Activated B cell treated with CpG ODN at 0.5 μM for 24 hours (primary cell): Measurements from ENCODE around the gene RPL5. TPM values are rescaled to one million over a fixed set of nuclear protein-coding genes. Genes with fewer than 3 reads are reported as not detected.

Experiments used
- ATAC-seq: fragments of 200-7000 bp; cut with Tn5 transposase; one replicate; pipeline ENCODE4 v1.10.0; 2021; ENCODE audit warnings: low read depth, mild to moderate bottlenecking, moderate library complexity
- CTCF ChIA-PET: fragments of 350-600 bp; sonication (Branson Sonifier 250); formaldehyde crosslinking; loops from one replicate; lab custom pipeline; 2021; ENCODE audit warnings: antibody characterized with exemption; lab: Charles Lee
- POLR2A ChIA-PET: fragments of 350-600 bp; sonication (Branson Sonifier 250); formaldehyde crosslinking; loops from one replicate; lab custom pipeline; 2021; ENCODE audit warnings: antibody characterized with exemption; lab: Charles Lee
- DNase-seq: peaks from one replicate; pipeline ENCODE4 v3.0.0; 2022
- H3K27ac Mint-ChIP-seq: one replicate; pipeline ENCODE4 v1.8.0; 2020; ENCODE audit warnings: mixed read lengths
- H3K27me3 Mint-ChIP-seq: one replicate; pipeline ENCODE4 v1.8.0; 2021; ENCODE audit warnings: mixed read lengths
- H3K36me3 Mint-ChIP-seq: one replicate; pipeline ENCODE4 v1.8.0; 2021; ENCODE audit warnings: low read depth, mixed read lengths
- H3K4me1 Mint-ChIP-seq: one replicate; pipeline ENCODE4 v1.8.0; 2021; ENCODE audit warnings: mixed read lengths
- H3K4me3 Mint-ChIP-seq: one replicate; pipeline ENCODE4 v1.8.0; 2020; ENCODE audit warnings: mild to moderate bottlenecking, mixed read lengths
- H3K9me3 Mint-ChIP-seq: one replicate; pipeline ENCODE4 v1.8.0; 2020; ENCODE audit warnings: mixed read lengths
- intact Hi-C: fragments of 100-400 bp; cut with micrococcal nuclease; formaldehyde crosslinking; loops from one replicate; pipeline ENCODE4 v1.15.1; 2024
- total RNA-seq: library from RNA; stranded (reverse); gene quantifications from 2 replicates; pipeline ENCODE4 v1.2.3, GENCODE V29; 2022
- TF ChIP-seq, protein P1 (sequence below): fragments of 200-600 bp; IDR thresholded peaks from one replicate; pipeline ENCODE4 v1.8.0; 2022; ENCODE audit warnings: antibody characterized with exemption, mild to moderate bottlenecking

Gene RPL5
- total RNA-seq, 1 donor from 2014 or later, result 1,685 TPM

DNA sequence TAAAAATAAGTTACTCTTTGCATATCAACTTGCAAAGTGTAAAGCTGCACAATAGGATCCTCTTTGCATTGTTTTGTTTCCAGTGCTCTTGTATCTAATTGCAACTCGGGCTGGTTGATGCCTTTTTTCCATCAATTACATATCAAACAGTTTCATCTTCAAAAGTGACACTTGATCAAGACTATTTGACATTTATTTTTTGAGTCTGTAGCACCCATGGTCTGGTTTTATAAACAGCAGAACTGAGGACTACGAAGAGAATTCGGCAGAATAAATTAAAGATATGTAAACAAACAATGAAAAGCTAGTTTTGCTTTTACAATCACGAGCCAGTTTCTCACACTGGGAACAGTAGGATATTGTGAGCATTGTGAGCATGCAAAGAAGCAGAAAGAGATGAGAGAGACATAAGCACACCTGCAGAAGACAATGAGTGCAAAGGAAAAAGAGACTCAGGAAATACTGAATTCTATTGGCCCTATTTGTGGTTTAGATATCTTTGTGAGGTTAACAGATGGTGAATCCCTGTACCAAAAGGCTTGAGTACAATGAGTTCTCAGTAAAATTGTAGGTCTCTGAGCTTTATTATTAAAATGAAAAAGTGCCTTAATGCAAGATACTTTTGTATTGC is 45.4 kb downstream of the RPL5 start:
- H3K4me3 Mint-ChIP-seq, result no peak overlapping the region

DNA sequence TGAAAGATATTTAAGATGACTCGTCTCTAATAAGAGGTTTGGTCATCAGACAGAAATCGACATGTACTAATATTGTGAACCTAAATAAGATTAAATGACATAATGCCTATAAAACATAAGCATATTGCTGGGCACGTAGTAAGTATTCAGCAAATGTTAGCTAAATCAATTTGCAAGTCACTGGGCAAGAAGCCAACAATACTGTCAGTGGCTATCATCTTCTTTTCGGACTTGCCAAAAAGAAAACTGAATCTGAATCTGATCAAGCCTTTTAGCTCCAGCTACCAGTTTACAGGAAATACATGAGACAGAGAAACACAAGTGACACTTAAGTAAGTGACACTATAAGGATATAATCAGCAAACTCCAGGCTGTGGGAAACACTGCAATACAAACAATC is 46.0 kb downstream of the RPL5 start:
- no peak for DNase-seq
- H3K9me3 Mint-ChIP-seq, result no peaks in the 10 kb centered on the region
- peaks cover 32% of the 10 kb centered on the region for H3K4me1 Mint-ChIP-seq
- H3K27me3 Mint-ChIP-seq, result no peaks in the 10 kb centered on the region
- peaks cover 33% of the 10 kb centered on the region for H3K36me3 Mint-ChIP-seq
- POLR2A ChIA-PET, result interaction anchor here (1.0 kb wide), 1 partner anchor 81 kb away, joined by 3 read pairs; no protein-coding TSS in a partner anchor
- TF ChIP-seq, protein P1, sequence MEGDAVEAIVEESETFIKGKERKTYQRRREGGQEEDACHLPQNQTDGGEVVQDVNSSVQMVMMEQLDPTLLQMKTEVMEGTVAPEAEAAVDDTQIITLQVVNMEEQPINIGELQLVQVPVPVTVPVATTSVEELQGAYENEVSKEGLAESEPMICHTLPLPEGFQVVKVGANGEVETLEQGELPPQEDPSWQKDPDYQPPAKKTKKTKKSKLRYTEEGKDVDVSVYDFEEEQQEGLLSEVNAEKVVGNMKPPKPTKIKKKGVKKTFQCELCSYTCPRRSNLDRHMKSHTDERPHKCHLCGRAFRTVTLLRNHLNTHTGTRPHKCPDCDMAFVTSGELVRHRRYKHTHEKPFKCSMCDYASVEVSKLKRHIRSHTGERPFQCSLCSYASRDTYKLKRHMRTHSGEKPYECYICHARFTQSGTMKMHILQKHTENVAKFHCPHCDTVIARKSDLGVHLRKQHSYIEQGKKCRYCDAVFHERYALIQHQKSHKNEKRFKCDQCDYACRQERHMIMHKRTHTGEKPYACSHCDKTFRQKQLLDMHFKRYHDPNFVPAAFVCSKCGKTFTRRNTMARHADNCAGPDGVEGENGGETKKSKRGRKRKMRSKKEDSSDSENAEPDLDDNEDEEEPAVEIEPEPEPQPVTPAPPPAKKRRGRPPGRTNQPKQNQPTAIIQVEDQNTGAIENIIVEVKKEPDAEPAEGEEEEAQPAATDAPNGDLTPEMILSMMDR, result no peak
- CTCF ChIA-PET, result interaction anchor here (0.7 to 2.1 kb wide), 2 partner anchors 19 to 61 kb away, joined by 3 to 7 read pairs; no protein-coding TSS in a partner anchor
- H3K27ac Mint-ChIP-seq, result no peak overlapping the region
- no peak for ATAC-seq
- H3K4me3 Mint-ChIP-seq, result no peak overlapping the region
- intact Hi-C loops, result loop anchor here (2.0 to 5.0 kb wide), 2 partner anchors 13 to 35 kb away; no protein-coding TSS in a partner anchor

More for the DNA sequence above, 45.4 kb downstream of the RPL5 start:
- DNase-seq, result no peak
- Mint-ChIP-seq H3K27me3 (no peaks in the 10 kb centered on the region), H3K27ac (no peak overlapping the region), H3K36me3 (peaks cover 39% of the 10 kb centered on the region), H3K9me3 (no peaks in the 10 kb centered on the region), H3K4me1 (peaks cover 27% of the 10 kb centered on the region)
- no peak for ATAC-seq
- TF ChIP-seq, protein P1, result no peak
- ChIA-PET CTCF (interaction anchor here (1.4 to 2.1 kb wide), 2 partner anchors 18 to 185 kb away, joined by 3 to 7 read pairs; no protein-coding TSS in a partner anchor), POLR2A (interaction anchor here (1.2 kb wide), 1 partner anchor 98 kb away, joined by 3 read pairs; no protein-coding TSS in a partner anchor)
- intact Hi-C loops, result loop anchor here (5.0 kb wide), 1 partner anchor 35 kb away; no protein-coding TSS in a partner anchor

DNA sequence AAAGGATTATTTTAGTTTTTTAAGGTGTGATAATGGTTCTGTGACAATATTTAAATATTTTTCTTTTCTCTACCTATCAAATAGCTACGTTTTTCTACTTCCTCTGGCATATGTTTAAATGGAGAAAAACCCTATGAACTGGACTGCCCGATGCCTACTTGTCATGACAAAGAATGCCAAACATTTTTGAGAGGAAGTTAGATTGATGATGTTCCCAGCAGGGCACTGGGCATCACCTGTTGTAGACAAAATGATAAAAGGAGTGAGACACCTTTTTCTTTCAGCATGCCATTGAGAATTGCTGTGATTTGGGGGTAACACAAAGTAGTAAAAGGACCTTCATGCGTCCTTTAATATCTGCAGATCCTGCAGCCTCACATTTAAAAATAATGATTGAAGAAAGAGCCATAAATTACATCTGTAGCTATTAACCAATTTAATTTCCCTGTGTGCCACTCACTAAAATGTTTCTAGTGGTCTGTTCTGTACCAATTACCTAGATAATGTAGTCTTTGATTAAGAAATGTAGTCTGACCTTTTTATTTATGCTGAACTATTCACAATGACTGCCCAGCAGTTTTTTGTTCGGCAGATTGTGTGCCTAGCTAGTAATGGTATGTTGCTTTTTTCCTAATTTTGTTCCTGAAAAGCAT is 47.6 kb downstream of the RPL5 start:
- intact Hi-C loops, result loop anchor here (2.0 to 5.0 kb wide), 2 partner anchors 15 to 33 kb away; no protein-coding TSS in a partner anchor
- H3K4me1 Mint-ChIP-seq, result peaks cover 47% of the 10 kb centered on the region

DNA sequence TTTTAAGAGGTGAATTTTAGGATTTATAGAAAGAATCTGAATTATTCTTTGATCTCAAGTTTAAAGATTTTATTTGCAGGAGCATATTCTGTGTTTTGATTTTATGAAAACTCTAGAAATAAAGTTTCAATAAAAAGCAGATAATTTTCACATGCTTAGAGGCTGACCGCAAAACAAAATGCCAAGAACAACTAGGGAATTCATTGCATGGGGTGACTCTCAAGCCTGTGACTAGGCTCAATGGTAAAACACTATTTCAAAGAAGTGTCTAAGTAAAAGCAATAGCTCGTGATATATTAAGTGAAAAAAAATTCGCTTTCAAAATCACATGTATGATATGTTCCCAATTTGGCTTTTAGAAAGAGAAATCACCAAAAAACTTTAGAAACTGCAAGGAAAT is 49.6 kb downstream of the RPL5 start:
- ATAC-seq (no peak), DNase-seq (no peak)
- ChIA-PET POLR2A (no interaction called here), CTCF (no interaction called here)
- Mint-ChIP-seq H3K4me3 (no peak overlapping the region), H3K36me3 (peaks cover 5% of the 10 kb centered on the region), H3K9me3 (no peaks in the 10 kb centered on the region), H3K27ac (no peak overlapping the region), H3K4me1 (peaks cover 52% of the 10 kb centered on the region), H3K27me3 (no peaks in the 10 kb centered on the region)
- TF ChIP-seq, protein P1, result no peak
- intact Hi-C loops, result no loop called here

More for the DNA sequence above, 47.6 kb downstream of the RPL5 start:
- TF ChIP-seq, protein P1, result no peak
- DNase-seq (no peak), ATAC-seq (no peak)
- POLR2A ChIA-PET, result no interaction called here
- CTCF ChIA-PET, result interaction anchor here (0.7 to 1.5 kb wide), 2 partner anchors 20 to 115 kb away, joined by 3 to 4 read pairs; no protein-coding TSS in a partner anchor
- H3K4me3 Mint-ChIP-seq, result no peak overlapping the region
- H3K36me3 Mint-ChIP-seq, result peaks cover 19% of the 10 kb centered on the region
- no peaks in the 10 kb centered on the region for H3K9me3 Mint-ChIP-seq
- no peak overlapping the region for H3K27ac Mint-ChIP-seq
- H3K27me3 Mint-ChIP-seq, result no peaks in the 10 kb centered on the region

DNA sequence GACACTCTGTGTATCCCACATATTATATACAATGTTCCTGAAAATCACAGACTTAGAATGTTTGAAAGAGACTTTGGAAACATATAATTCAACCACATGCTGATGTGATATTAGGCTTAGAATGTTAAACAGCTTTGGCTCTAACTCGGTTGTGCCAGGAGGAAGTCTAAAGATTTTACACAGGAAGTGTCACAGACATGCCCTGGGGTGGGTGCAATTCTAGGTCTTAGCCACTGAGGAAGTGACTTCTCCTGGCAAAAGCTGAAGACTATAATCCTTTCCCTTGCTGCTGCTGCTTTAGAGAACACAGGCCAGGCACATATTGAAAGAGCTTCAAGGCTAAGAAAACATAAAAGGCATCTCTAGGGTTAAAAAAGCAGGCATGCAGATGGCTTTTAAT is 51.0 kb downstream of the RPL5 start:
- DNase-seq, result no peak
- Mint-ChIP-seq H3K27me3 (no peaks in the 10 kb centered on the region), H3K9me3 (no peaks in the 10 kb centered on the region), H3K27ac (peak overlapping the region; percentile 68), H3K4me3 (peak overlapping the region; percentile 24), H3K4me1 (peaks cover 50% of the 10 kb centered on the region), H3K36me3 (no peaks in the 10 kb centered on the region)
- TF ChIP-seq, protein P1, result no peak
- CTCF ChIA-PET, result interaction anchor here (1.6 to 2.5 kb wide), 3 partner anchors 77 to 180 kb away, joined by 6 to 7 read pairs (median 7); no protein-coding TSS in a partner anchor
- ATAC-seq, result peak; percentile 77
- POLR2A ChIA-PET, result interaction anchor here (1.3 kb wide), 1 partner anchor 78 kb away, joined by 6 read pairs; the partner anchor contains the start of gene DIPK1A
- intact Hi-C loops, result no loop called here
